Calu3 (cell line): ENCODE results near the gene EFCAB6. TPM values are rescaled to one million over a fixed set of nuclear protein-coding genes. Genes with fewer than 3 reads are reported as not detected.

Source experiments
- BruUV-seq: library from RNA; stranded (reverse); fragments of 400-500 nt; replicated peaks from 2 replicates; lab custom pipeline; 2021; lab: Mats Ljungman, UMichigan
- CTCF ChIA-PET: fragments of 300-600 bp; sonication (Branson Sonifier 250); formaldehyde crosslinking; loops from one replicate; lab custom pipeline; 2022; ENCODE audit warnings: antibody characterized with exemption; lab: Charles Lee
- DNase-seq: peaks from one replicate; pipeline ENCODE4 v3.0.0; 2022
- H3K27ac Mint-ChIP-seq: one replicate; pipeline ENCODE4 v1.8.0; 2022; ENCODE audit warnings: mixed read lengths; ENCODE audit not compliant: unreplicated experiment
- H3K27me3 Mint-ChIP-seq: one replicate; pipeline ENCODE4 v1.8.0; 2022; ENCODE audit warnings: mixed read lengths; ENCODE audit not compliant: unreplicated experiment
- H3K36me3 Mint-ChIP-seq: one replicate; pipeline ENCODE4 v1.8.0; 2022; ENCODE audit warnings: mild to moderate bottlenecking, moderate library complexity, mixed read lengths; ENCODE audit not compliant: insufficient read depth, unreplicated experiment
- H3K4me1 Mint-ChIP-seq: one replicate; pipeline ENCODE4 v1.8.0; 2022; ENCODE audit warnings: mild to moderate bottlenecking, low read depth, mixed read lengths; ENCODE audit not compliant: unreplicated experiment
- H3K4me3 Mint-ChIP-seq: one replicate; pipeline ENCODE4 v1.8.0; 2022; ENCODE audit warnings: mild to moderate bottlenecking, low read depth, moderate library complexity, mixed read lengths; ENCODE audit not compliant: unreplicated experiment
- H3K9me3 Mint-ChIP-seq: one replicate; pipeline ENCODE4 v1.8.0; 2022; ENCODE audit warnings: low read depth, mixed read lengths; ENCODE audit not compliant: unreplicated experiment
- CTCF ChIP-seq: fragments of 200-600 bp; IDR thresholded peaks from one replicate; pipeline ENCODE4 v1.8.0; 2022; ENCODE audit warnings: antibody characterized with exemption; ENCODE audit not compliant: unreplicated experiment
- intact Hi-C: fragments of 100-400 bp; cut with micrococcal nuclease; formaldehyde crosslinking; loops from one replicate; pipeline ENCODE4 v1.10.0; 2022; ENCODE audit not compliant: unreplicated experiment
- total RNA-seq: library from RNA; stranded (reverse); gene quantifications from 2 replicates; pipeline ENCODE4 v1.2.3, GENCODE V29; 2022

The EFCAB6 gene
- total RNA-seq, 1 experiment from 2014 or later = 2.2 TPM

- intact Hi-C loops = no loop called here
- BruUV-seq = no TSS peak
- Mint-ChIP-seq H3K4me1 (no peaks in the 10 kb centered on the region), H3K4me3 (no peak overlapping the region), H3K36me3 (no peaks in the 10 kb centered on the region), H3K27ac (no peak overlapping the region), H3K9me3 (no peaks in the 10 kb centered on the region), H3K27me3 (no peaks in the 10 kb centered on the region)
- DNase-seq = no peak
- no peak for TF ChIP-seq CTCF
- CTCF ChIA-PET = no interaction called here
Measured at GRCh38 chr22:43722444-43722843, 89.7 kb downstream of the EFCAB6 start.

GRCh38 chr22:43720716-43721115 lies 91.4 kb downstream of the EFCAB6 start:
- Mint-ChIP-seq H3K4me1 (no peaks in the 10 kb centered on the region), H3K27ac (no peak overlapping the region), H3K36me3 (no peaks in the 10 kb centered on the region), H3K27me3 (no peaks in the 10 kb centered on the region), H3K9me3 (no peaks in the 10 kb centered on the region), H3K4me3 (no peak overlapping the region)
- BruUV-seq = no TSS peak
- CTCF ChIA-PET = no interaction called here
- no peak for DNase-seq
- intact Hi-C loops = no loop called here
- no peak for TF ChIP-seq CTCF

GRCh38 chr22:43714104-43714503 lies 98.0 kb downstream of the EFCAB6 start:
- no peaks in the 10 kb centered on the region for H3K27me3 Mint-ChIP-seq
- no peaks in the 10 kb centered on the region for H3K36me3 Mint-ChIP-seq
- intact Hi-C loops = no loop called here
- CTCF ChIA-PET = interaction anchor here (0.6 kb wide), 1 partner anchor 56 kb away, joined by 3 read pairs; no protein-coding TSS in a partner anchor
- H3K4me3 Mint-ChIP-seq = no peak overlapping the region
- no peak for DNase-seq
- no peaks in the 10 kb centered on the region for H3K9me3 Mint-ChIP-seq
- H3K4me1 Mint-ChIP-seq = no peaks in the 10 kb centered on the region
- TF ChIP-seq CTCF = no peak
- no TSS peak for BruUV-seq
- no peak overlapping the region for H3K27ac Mint-ChIP-seq

- Mint-ChIP-seq H3K9me3 (no peaks in the 10 kb centered on the region), H3K27me3 (no peaks in the 10 kb centered on the region), H3K4me3 (no peak overlapping the region), H3K36me3 (no peaks in the 10 kb centered on the region), H3K27ac (no peak overlapping the region), H3K4me1 (no peaks in the 10 kb centered on the region)
- CTCF ChIA-PET = no interaction called here
- no peak for TF ChIP-seq CTCF
- no peak for DNase-seq
- no TSS peak for BruUV-seq
- intact Hi-C loops = no loop called here
Measured at GRCh38 chr22:43711681-43712080, 100.4 kb downstream of the EFCAB6 start.
